Endometrial microvascular endothelial cells (primary cell): ENCODE data around the gene KDM8. TPM values are rescaled to one million over a fixed set of nuclear protein-coding genes. Genes with fewer than 3 reads are reported as not detected.
"Not testable (repeated sequence)": the region's sequence is repeated elsewhere in the genome, so short reads cannot be mapped to it uniquely, and the experiment has no call there.

ENCODE experiments used
- in situ Hi-C: cut with HindIII; loops from 2 replicates; pipeline ENCODE4 v1.10.0; 2017; ENCODE audit warnings: low sequenced_read_pairs, low pct_unique_long_range_greater_than_20kb; ENCODE audit errors: inconsistent ontology term
- total RNA-seq: library from RNA; depleted of rRNA; stranded (reverse); fragments of >200 nt; gene quantifications from one replicate; pipeline ENCODE4 v1.2.3, GENCODE V29; 2015; ENCODE audit errors: inconsistent ontology term

KDM8 gene
- total RNA-seq, 1 donor from 2014 or later, result 3.3 TPM

DNA sequence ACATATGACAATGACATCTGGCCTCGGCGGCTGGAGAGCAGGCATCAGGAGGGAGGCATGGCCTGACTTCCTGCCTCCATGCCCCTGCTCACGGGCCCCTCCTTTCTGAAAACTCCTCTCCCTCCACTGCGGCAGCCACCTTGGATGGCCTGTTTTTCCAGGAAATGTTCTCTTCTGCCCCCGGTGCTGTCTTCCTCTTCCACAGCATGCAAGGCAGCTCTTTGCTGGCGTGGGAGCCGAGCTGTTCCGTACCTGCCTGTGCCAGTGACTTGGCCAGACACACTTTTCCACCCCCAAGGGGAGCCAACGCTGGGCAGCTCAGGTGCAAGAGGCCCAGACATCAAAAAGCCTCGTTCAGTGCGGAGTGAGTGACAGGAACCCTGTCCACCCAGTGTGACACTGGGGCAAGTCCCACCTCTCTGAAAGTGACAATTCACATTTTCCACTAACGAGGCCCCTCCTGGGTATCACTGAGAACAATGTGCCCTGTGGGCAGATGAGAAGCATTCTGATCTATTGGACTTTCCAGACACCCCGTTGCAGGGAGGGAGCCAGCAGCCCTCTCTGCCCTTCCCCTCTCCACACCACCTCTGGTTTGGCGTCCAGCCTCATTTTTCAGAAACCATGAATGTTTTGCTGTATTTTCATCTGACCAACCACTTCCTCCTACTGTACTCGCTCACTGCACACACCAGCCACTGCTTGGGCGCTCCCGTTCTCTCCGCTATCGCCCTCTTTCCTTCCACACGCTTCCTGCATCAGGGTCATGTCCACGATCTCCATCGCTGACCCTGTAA lies 34.1 kb downstream of the KDM8 start:
- in situ Hi-C loops, result no loop called here

DNA sequence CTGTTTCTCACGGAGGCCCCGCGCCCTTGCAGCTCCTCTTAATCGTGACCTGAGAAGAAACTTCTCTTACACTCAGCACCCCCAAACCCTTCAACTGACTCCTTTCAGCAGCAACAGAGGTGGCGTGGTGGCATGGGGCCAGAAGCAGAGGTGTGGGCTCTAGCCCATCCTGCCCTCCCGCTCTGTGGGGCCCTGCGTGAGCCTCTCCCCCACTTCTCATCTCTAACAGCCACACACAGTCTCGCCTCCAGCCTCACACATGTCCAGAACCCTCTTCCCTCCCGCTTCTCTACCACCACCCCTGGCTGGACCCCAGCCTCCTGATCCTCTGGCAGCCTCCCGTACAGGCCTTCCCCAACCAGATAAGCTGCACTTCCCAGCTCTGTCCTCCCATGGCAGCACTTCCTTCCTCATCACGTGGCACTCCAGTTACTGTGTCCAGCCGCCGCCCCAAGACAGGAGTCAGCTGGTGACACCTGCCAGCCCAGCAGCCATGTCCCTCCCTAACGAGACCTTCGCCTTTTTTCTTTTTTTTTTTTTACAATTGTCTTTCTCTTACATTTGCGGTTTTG lies 34.8 kb downstream of the KDM8 start:
- in situ Hi-C loops, result no loop called here

DNA sequence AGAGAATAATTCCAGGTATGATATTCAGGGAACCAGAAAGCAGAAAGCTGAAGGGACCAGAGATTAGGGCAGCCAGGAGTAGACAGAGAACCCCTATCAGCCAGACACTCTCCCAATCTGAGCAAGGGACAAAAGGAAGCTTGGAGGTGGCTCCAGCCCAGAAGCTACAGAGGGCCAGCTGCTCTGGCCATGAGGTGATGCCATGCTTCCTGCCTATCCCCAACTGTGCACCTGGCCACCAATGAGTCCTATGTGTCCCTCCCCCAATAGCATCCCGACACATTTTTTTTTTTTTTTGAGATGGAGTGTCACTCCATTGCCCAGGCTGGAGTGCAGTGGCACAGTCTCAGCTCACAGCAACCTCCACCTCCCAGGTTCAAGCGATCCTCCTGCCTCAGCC lies 35.3 kb downstream of the KDM8 start:
- in situ Hi-C loops, result no loop called here

DNA sequence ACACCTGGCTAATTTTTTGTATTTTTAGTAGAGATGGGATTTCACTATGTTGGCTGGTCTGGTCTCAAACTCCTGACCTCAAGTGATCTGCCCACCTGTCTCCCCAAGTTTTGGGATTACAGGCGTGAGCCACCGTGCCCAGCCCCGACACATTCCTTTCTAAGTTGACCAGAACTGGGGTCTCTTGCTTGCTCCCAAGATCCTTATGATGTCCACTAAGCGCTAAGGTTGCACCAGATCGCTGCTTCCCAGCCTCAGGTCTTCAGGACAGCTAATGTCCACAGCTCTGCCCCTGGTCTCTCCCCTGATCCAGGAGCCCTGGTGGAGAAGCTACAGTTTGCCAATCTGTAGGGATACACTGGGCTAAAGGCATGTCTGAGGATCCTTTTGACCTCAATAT lies 35.7 kb downstream of the KDM8 start:
- in situ Hi-C loops, result no loop called here

DNA sequence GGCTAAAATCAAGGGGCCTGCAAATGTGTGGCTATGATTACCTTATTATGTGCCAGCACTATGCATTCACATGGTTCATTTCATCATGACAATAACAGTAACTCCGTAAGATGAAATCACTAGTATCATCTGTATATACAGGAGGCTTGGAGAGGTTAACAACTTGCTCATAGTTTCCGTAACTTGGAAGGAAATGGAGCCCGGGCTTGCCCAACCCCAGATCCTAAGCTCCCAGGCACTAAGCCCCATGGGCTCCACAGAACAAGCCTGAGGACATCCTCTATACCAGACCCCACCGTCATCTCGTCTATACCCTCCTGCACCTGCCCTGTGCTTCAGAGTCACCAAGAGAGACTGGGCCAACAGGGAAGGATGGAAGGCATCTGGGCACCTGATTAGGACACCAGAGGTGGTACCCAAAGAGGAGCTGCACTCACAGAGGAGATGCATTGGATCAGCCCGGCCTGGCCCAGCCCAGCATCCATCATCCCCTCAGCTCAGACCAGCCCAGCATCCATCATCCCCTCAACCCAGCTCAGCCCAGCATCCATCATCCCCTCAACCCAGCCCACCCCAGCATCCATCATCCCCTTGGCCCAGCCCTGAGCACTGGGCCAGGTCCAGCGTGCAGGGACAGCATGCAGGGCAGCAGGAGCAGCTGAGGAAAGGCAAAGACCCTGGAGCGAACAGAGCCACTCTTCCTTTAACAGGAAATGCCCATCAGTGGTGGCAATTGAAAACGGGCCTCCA lies 36.8 kb downstream of the KDM8 start:
- in situ Hi-C loops, result no loop called here

DNA sequence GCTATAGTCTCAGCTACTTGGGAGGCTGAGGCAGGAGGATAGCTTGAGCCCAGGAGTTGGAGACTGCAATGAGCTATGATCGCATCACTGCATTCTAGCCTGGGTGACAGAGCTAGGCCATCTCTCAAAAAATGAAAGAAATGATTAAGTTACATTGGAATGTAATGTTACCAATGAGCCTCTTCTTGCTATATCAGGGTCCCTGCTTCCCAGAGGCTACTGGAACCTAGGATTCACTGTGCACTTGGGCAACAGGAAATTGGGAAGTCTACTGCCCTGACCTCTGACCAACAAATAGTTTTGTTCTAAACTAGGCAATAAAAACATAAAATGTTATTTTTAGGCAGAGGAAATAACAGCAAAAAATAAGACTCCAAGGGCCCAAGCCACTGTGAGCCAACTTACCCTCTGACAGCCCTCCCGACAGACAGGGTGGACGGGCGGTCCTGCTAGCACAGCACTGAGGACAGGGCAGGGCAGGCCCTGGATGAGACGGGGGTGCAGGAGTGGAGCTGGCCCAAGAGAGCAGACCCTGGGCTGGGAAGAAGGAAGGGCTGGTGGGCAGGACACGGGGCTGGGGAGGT lies 37.7 kb downstream of the KDM8 start:
- in situ Hi-C loops, result no loop called here

DNA sequence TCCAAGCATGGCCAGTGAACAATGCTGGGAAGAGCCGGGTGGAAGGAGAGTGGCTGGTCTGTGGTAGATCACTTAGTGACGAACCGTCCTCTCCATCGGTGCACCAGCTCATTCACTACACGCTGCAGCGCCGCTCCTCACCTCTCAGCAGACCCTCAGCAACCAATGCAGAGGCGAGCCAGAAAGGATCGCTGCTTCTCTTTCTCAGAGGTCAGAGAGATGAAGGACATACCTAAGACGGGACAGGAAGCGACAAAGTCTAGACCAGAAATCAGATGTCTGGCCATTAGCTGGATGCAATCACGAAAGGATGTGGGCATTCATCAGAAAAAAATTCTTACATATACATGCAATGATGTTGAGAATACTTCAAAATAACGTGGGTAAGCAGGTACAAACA lies 38.3 kb downstream of the KDM8 start:
- in situ Hi-C loops, result no loop called here

DNA sequence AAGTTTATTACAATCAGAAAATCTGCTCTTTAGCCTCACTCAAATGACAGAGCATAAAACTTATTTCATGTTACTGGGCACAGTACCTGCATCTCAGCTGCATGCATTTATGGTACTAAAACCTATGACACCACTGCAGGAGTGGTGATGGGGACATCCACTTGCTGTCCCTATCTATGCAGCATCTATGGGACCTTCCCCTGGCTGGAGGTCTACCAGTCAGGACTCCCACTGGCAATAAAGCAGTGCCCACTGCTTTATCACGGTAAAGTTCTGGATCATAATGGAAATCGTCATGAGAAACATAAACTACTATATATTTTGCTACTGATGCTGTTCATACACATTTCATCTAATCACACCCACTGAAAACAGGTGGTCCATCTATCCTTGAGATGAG lies 39.1 kb downstream of the KDM8 start:
- in situ Hi-C loops, result no loop called here

DNA sequence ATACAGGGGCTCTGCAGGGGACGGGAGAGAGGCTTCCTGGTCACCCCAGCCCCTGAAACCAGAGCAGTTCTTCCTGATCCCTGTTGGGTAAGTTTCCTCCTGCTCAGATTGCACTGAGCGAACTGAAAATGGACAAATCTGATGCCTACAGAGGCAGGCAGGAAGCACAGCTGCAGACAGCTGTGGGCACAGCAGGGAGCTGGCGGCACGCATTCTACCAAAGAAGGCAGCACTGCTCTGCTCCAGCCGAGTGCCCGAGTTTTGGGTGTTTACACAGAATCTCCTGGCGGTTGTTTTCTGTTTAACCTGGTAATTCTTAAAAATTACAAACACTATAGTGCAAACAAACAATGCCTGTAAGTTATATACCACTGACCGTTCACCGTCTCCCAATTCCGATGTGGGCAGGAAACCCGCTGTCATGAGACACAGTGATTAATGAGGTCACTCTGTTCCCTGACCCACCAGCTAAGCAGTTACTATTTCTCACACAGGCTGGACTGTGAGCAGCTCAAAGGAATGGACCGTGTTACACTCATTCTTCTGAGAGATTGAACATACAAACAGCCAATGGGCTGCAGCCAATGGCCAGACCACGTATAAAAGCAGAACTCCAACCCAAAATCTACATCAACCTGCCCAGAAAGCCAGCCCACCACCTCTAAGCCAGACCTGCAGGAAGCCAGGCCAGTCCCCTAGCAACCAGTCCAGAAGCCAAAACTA lies 39.7 kb downstream of the KDM8 start:
- in situ Hi-C loops, result no loop called here

DNA sequence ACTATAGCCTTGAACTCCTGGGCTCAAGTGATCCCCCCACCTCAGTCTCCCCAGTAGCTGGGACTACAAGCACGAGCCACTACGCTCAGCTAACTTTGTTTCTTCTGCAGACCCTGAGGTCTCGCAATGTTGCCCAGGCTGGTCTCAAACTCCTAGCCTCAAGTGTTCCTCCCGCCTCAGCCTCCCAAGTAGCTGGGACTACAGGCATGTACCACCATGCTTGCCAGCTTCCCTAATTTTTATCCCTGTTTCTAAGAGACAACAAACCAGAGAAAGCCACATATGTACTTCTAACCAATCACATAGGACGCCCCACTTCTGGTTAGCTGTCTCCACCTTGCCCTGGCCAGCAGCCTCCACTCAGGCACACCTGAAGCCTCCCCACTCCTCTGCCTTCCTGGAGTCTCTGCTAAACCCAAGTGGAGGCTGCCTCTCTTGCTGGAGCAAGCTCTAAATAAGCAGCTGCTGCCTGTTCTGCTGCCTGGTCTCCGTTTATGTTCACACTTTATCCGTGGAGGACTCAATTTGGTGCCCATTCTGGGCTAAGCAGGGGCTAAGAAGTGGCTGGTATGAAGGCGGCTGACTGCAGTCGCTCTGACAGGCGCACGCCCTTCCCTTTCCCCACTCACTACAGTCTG lies 40.5 kb downstream of the KDM8 start:
- in situ Hi-C loops, result no loop called here

DNA sequence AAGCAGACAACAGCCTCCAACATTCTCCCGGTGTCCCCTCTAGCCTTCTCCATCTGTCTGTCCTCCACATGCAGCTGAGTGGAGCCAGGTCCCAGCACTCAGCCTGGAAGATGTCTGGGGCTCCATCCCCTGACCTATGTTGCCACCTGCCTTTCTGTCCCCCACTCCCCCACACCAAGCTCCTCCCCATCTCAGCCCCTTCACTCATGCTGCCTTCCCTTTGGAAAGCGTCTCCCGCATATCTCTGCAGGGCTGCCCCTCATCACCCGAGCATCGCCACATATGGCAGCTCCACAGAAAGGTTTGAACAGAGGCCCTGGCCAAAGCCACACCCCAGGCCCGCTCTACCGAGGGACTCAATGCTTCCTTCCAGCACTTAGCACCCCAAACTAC lies 41.0 kb downstream of the KDM8 start:
- in situ Hi-C loops, result no loop called here

DNA sequence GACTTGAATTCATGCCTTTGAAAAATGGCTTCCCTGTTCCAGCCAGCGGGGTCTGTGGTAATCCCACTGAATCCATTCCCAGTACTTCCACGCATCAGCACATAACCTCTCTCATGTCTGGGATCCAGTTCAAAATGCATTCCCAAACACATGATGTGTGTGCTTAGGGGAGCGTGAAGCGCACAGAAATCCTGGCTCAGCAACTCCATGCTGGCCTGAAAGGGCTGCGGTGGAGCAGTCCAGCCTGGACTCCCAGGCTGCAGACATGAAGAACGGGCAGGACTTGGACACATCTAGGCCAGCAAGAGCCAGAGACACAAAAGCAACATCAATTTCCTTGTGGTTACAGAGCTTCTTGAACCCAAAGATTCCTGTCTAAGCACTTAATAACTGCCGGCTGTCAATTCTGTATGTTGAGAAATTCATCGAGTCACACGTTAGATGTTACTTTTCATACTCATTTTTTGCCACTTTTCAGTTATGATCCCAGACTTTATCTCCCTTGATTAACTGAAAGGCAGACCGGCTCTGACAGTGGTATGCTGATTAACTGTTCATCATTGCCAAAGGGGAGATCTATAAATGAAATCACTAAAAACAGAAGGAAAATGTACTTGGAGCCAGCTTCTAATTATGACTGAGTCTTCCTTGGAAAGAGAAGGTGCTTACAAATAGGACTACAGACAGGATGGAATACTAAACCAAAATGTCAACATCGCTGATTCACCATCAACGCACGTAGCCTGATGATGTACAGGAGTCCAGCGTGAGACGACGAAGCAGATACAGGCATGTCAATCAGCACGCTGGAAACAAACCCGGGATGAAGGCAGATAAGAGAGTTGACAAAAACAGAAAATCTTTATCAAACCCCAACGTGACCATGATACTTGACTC lies 42.2 kb downstream of the KDM8 start:
- in situ Hi-C loops, result no loop called here

DNA sequence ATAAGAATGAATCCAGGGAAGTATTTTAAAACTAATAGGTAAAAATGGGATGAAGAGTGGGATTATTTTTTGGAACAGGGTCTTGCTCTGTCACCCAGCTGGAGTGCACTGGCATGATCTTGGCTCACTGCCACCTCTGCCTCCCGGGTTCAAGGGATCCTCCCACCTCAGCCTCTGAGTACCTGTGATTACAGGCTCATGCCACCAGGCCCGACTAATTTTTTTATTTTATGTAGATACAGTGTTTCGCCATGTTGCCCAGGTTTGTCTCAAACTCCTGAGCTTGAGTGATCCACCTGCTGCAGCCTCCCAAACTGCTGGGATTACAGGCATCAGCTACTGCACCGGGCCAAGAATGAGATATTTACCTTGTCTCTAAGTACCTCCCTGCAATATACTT lies 43.1 kb downstream of the KDM8 start:
- in situ Hi-C loops, result no loop called here

DNA sequence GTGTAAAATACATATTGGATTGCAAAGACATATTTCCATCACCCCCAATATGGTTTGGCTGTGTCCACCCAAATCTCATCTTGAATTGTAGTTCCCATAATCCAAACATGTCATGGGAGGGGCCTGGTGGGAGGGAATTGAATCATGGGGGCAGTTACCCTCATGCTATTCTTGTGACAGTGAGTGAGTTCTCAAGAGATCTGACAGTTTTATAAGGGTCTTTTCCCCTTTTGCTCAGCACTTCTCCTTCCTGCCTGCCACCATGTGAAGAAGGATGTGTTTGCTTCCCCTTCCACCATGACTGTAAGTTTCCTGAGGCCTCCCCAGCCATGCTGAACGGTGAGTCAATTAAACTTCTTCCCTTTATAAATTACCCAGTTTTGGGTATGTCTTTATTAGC lies 43.8 kb downstream of the KDM8 start:
- in situ Hi-C loops, result not testable (repeated sequence)

DNA sequence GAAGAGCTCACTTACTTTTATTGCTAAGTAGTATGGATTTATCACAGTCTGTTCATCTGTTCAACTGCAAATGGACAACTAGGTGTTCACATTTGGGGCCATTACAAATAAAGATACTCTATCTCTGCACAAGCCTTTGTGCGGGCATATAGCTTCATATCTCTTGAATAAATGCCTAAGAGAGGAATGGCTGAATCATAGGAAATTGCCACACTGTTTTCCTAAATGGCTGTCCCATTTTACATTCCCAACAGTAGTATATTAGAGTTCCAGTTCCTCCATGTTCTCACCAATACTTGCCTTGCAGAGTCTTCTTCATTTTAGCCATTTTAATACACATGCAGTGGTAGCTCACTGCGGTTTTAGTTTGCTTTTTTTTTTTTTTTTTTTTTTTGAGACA lies 44.7 kb downstream of the KDM8 start:
- in situ Hi-C loops, result no loop called here

DNA sequence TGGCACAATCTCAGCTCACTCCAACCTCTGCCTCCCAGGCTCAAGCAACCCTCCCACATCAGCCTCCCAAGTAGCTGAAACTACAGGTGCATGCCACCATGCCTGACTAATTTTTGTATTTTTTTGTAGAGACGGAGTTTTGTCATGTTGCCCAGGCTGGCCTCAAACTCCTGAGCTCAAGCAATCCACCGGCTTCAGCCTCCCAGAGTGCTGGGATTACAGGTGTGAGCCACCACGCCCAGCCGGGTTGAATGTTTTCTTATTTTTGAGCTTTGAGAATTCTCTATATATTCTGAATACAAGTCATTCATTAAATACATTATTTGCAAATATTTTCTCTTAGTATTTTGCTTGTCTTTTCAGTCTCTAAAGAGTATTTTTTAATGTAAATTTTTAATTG lies 45.6 kb downstream of the KDM8 start:
- in situ Hi-C loops, result not testable (repeated sequence)

DNA sequence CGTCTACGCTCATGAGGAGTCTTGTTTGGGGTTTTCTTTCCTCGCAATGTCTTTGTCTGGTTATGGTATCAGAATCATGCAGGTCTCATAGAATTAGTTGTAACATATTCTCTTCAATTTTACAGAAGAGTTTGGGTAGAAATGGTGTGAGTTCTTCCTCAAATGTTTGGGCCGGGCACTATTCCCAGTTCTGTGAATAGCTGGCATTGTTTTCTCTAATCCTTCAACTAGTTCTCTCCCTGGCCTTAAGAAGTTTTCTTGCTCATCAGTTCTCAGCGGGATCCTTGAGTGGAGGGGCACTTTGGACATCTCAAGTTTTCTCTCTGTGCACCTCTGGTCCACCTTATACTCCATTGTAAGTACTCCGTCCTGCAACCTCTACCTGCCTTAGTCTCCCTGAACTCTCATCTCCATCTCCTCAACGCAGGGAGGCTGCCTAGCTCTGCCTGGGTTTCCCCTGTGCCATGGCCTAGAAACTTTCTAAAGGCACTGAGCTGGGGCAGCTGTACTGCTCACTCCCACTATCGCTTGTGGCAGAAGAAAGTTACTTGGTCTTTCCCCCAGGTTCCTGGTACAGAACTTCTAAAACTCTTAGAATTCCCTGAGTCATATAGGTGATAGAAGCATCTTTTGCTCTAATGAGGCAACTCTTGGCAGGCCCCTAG lies 48.3 kb downstream of the KDM8 start:
- in situ Hi-C loops, result loop anchor here (25.0 kb wide), 1 partner anchor 111 kb away; no protein-coding TSS in a partner anchor
